HL-60/S4 (cell line): ENCODE data around the gene PLCH1.

Experiments used
- in situ Hi-C: fragments of 300-500 bp; cut with MboI; formaldehyde crosslinking; loops from 2 replicates; pipeline ENCODE4 v1.14.3; 2022; ENCODE audit warnings: low sequenced_read_pairs

PLCH1 gene

DNA sequence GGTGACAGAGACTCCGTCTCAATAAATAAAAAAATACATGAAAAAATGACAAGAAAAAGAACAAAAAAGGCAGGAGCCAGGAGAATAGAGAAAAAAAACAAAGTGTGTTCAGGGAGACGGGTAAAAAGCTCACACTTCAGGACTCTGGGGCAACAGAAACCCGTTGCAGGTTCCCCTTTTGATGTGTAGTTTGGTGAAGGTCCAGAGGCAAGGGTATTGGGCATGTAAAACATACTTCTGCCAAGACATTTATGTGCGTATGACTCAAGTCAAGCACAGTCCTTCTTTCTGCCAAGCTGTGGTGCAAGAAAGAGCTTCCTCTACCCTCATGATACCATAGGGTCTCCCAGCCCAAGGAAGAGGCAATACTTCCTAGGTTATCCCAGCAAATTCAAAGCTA, 418.0 kb downstream of the PLCH1 start:
- in situ Hi-C loops = loop anchor here (25.0 kb wide), 1 partner anchor 565 kb away; no protein-coding TSS in a partner anchor

DNA sequence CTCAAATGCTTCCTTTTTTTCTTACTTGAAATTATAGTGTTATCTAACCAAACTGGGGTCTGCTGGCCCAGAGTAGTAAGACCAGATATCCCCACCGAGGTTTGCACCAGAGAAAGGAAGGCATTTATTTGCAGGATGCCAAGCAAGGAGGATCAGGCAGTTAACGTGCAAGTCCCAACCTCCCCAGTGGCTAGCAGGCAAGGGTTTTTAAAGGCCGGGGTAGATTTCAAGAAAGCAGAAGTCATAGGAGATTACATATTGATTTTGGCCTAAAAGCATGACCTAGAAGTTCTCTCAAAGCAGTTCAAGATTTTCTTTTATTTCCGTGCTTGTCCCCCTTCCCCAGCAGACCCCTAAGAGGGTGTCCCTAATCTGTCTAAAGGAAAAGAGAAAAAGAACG, 418.6 kb downstream of the PLCH1 start:
- in situ Hi-C loops = loop anchor here (25.0 kb wide), 1 partner anchor 564 kb away; no protein-coding TSS in a partner anchor
